Ovary (tissue), 3 donors: Measurements from ENCODE around the gene NECTIN1.

Source experiments
- CTCF ChIP-seq, 3 donors: fragments of 450-650 bp in 2 of 3; fragments of 200-600 bp in 1 of 3; IDR thresholded peaks; one replicate each; pipeline versions ENCODE4 v1.5.1 to v1.8.0; 2016 to 2022; ENCODE audit warnings: antibody characterized with exemption in 3 of 3, mild to moderate bottlenecking in 1 of 3
- POLR2A ChIP-seq: fragments of 450-650 bp; IDR thresholded peaks from one replicate; pipeline ENCODE4 v1.6.1; 2017; ENCODE audit warnings: antibody characterized with exemption, mild to moderate bottlenecking, moderate library complexity
- donor health status: DM: no; HTN: no; CAD: no.

DNA sequence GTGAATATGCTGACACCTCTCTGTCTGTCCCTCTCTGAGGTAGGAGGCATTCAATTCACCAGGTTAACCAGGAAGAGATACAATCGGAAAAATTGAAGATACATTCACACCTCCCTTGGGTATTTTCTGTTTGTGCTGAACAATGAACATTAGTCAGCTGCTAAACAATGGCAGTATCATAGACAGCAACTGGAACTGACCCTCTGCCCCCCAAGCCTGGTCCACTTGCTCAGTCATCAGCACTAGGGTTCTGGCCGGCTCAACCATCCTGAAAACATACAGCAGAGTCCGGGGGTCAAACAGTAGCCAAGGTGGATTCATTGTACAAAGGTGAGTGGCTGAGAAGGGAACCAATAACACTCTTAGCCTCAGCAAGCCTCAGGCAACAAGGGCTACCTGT lies 4.0 kb downstream of the NECTIN1 start:
- TF ChIP-seq POLR2A: no peak
- TF ChIP-seq CTCF (IDR thresholded peaks at IDR 0.05): no peak
